T-helper 2 cell (primary cell): ENCODE measurements around the gene FREM1.

Experiments
- DNase-seq, 5 experiments: peaks; one replicate each; pipeline versions ENCODE4 v3.0.0 to v3.0.0-alpha.2; 2012 to 2022

FREM1 gene

DNA sequence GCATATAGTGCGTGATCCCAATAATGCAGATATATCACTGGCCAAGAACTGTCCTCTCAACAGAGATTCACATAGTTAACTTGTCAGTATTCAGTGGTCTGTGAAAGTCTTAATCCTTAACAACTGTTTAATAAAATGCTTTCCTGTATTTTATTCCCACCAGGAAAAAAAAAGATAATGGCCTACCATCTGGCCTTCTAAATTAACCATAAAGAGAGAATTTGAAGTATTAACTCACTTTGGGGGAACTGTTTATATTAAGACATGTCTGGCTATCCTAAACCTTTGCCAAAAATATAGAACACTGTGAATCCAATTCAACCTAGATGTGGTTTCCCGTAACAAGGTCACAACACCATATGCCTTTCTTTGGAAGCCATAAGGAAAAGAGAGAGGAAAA is 818 bp upstream of the FREM1 start:
- no peak for DNase-seq

DNA sequence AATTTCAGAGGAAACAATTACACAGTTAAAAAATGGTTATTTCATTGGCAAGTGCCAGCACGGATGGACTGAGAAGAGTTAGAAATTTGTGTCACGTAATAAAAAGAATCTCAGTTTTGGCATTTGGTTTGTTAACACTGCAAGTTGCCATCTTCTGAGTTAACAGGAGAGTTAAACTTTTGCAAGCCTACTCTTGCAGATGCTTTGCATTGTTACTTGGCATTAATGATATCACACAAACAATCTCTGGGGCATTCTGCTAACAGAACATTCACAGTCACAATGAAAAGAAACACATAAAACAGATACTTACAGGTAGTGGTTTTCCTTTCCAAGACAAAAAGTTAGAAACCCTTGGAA is 647 bp downstream of the FREM1 start:
- DNase-seq = no peak

DNA sequence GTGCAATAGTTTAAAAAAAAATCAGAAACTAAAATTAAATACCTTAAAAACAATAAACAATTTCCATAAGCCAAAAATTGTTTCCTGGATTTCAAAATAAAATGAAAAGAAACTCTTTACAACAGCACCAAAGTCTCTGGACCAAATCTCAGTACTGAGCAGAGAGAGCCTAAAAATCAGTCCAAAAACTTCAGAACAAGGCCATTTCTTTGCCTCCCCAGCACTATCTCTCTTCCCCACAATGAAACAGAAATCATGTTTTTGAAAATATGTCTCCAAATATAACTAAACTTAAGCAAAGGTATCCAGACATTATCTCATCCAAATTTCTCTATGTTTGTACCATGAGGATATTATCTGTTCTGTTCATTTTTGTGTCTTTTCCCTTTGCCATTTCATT is 1.0 kb downstream of the FREM1 start:
- no peak for DNase-seq

DNA sequence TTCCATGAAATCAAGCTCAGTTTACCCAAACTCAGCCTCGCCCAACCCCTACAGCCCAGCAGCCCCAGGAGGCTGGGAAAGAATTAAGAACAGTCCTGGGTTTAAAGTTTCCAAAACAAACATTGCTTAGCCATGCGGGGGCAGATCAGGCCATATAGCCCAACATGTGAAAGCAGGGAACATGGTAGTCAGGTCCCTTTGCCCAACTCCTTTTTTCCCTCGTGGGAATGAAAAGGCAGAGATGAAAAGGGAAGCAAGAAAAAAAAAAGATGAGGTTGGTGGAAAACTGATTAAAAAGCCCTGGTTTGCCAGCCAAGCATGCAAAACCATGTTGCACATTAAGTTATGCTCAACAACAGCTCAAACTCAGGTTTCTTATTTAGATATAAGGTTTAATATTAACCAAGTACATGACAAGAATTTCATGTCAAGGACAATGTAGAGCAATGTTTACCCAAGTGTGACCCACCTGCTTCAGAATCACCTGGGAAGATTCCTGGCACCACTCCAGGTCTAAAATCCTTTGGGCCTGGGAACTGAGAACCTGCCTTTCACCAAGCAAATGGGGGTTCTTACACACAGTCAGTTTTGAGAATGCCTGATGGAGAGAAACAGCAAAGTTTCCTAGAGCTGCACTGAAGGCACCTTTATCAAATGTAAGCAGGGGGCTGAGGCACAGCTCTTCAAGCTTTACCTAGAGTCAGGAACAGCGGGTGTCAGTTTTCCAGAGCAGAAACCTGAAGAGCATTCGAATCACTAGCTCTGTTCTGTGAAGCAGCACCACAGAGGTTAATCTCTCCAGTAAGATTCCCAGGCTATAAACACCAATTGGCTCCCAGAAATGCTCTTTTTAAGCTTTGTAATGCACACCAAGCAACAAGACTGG is 1.7 kb downstream of the FREM1 start:
- no peak for DNase-seq

DNA sequence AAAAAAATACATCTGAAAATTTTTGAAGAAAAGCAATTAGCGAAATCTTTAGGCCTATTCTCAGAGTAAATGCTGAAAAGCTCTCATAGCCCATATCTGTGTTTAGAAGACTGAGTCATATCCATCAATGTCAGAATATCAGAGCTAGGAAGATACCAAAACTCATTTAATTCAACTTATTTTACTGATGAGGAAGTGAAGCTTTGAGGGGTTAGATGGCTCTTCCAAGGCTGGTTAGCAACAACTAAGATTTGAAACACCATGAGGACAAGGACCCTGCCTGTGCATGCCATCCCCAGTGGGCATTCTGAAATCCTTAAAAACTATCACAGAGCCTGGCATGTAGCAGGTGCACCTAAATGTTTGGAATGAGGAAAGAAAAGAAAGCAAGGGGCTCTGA is 2.5 kb downstream of the FREM1 start:
- no peak for DNase-seq

DNA sequence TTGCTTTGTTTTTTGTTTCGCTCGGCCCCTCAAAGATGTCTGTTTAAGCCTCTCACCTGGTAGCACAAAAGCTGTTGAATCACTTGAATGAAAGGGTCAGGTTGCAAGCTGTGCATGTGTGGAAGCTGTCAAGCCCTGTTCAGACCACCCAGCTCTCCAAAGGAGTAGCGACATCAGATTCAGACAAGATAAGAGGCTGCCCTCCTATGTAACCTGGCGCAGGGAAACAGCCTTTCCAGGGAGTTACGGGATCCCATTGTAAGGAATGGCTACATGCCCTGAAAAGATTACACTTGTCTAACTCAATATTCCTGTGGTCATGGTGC is 2.9 kb downstream of the FREM1 start:
- no peak for DNase-seq

DNA sequence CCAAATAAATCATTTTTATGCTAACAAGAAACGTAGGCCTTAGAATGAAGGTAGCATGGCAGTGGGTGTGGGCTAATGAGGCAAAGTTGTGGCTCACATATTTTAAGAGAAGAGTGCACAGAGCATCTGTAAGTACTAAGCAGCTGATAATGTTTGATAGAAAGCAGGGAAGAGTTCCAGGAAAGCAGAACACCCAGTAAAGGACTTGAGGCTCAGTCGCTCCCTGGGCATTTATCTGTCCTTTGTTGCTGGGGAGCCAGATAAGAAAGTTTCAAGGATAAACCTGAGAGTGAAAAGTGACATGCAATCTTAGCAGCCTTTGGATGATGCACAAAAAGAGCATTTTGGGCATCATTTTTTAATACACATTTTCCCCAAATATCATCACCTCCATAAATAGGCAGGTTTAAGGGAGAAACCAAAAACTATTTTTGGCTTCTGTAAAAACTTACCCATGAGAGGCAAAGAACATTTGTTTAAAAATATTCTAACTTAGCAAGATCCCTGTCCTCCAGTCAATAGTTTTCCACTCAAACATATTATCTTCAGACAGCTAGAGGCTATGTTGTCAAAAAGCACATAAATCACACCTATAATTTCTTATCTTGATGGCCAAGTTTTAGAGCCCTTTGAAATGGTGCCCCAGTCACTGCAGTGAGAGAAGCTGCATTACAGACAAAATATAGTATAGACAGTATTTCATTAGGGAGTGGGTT is 3.4 kb downstream of the FREM1 start:
- no peak for DNase-seq

DNA sequence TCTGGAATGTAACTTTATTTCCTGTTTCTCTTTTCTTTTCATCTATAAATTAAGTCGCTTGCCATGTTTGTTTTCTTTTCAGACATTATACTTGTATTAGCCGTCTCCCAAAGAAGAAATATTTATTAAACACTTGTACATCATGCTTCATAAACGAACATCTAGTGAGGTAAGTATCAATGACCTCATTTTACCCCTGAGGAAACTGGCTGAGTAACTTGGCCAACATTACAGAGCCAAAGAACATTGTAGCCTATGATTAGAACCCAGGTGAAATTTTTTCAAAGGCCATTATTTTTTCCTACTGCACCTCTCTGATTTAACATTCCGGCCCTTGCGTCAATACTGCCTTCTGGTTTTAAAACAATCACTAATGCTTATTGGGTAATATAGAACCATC is 4.2 kb downstream of the FREM1 start:
- DNase-seq = no peak

DNA sequence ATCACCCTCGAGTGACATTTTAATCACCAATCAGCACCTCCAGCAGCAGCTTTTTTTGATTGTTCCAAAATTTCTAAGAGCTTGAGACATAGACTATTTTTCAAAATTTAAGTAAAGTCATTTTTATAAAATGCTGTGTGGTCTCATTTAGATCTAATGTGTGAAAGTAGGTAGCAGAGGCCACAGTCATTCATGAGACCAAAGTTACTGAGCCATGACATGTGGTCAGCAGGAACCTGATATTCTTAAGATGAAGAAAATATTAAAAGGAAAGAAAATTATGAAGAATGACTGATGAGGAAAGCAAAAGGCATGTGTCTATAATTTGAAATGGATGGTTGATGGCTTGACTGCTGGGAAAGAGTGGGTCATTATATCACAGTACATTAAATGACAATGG is 7.2 kb downstream of the FREM1 start:
- no peak for DNase-seq

DNA sequence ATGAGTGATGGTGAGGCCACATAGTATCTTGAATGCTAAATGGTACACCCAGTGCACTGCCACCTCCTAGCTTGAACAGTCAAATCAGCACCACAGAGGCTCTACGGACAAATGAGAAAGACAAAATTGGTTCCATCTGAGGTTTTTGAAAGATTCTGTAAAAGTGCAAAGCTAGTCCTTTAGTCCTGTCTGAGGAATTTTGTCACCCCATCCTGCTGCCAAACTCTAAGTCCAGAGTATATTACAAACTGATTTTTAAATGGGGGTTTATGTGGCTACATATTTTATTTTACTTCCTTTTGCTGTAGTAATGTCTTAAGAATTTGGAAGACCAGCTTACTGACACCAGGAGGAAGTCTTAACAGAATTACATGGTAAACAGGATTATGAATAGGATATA is 7.7 kb downstream of the FREM1 start:
- no peak for DNase-seq

DNA sequence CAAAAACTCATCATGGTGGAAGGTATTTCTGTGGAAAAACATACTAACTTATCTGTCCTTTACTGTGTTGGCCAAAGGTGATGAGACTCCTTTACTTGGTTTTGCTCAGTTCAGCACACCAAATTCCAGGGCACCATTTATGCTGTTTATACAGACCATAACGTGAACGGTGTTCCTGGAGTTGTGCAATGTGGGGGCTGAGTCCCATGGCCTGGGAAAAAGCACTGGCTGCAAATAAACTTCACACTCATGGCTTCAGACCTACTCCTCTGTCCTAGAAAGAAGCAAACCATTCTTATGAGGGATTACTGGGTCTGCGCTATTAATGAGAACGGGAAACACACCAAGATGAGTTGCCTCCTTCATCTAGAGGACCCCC is 10.4 kb downstream of the FREM1 start:
- DNase-seq = no peak

DNA sequence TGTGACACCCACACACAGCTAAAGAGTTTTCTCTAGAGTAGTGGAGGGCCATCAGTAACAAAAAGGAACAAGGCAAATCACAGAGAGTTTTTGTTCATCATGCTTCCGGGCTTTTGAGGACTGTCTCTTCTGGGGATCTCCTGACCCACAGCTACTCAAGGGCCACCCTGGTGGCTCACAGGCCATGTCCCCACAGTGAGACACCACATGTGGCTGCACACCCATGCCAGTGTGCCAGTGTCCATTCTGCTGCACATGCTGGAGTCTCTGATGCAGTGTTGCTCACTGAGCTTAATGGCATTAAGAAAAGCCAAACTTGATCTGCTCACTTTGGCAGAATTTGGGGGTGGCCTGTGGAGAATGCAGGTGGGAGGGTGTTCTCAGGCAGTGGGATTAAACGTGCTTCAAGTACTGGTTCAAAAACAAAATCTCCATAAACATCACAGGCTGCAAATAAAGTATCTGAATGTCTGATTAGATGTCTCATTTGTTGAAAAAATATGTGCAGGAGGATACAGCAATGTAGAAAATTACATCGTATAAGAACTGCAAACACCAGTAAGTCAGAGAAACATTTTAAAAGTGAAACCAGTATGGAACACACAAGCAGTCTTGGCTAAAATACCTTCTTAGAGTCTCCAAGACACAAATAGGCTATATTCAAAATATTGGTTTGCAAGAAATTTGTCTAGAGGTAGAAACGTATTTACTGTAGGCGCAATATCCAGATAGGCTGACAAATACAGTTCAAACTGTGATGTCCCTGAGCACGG is 11.0 kb downstream of the FREM1 start:
- no peak for DNase-seq

DNA sequence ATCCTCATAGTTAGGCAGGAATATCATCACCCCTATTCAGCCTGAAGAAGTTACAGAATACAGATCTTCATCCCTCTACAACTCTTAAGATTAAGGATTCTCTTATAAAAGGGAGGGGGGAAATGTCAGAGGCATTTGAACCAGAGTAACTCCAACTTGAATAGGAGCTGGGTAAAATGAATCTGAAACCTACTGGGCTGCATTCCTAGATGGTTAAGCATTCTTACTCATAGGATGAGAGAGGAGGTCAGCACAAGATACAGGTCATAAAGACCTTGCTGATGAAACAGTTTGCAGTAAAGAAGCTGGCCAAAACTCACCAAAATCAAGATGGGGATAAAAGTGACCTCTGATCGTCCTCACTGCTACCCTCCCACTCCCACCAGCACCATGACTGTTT is 14.4 kb downstream of the FREM1 start:
- no peak for DNase-seq

DNA sequence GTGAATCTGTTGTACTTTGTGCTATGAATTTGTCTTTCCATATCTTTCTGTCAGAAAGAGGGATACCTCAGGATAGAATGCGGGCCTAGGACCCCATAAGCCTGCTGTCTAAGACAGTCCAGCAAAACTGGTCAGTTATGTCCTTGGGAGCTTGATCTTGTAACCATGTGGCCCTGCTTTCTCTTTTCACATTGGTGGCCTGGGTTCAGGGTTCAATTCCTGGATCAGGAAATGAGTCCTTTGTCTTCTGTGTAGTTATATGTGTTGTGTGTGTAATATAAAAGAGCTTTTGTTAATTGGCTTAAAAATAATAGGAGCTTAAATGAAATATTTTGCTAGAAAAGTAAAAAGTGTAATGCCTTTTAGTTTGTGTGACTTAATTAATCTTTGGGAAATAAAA is 16.9 kb downstream of the FREM1 start:
- no peak for DNase-seq

DNA sequence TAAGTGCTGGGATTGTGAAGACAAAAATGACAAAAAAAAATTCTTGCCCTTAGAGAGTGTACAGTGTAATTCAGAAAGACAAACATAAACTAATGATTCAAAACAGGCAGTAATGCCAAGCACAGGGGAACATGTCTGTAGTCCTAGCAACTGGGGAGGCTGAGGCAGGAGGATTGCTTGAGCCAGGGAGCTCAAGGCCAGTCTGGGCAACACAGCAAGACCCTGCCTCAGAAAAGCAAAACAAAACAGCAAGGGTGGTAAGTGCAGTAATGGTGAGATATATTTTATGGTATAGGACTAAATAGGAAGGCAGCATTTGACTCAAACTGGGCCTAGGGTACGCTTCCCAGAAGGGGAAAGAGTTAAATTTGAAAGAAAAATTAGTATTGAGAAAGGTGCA is 18.9 kb downstream of the FREM1 start:
- DNase-seq = no peak

DNA sequence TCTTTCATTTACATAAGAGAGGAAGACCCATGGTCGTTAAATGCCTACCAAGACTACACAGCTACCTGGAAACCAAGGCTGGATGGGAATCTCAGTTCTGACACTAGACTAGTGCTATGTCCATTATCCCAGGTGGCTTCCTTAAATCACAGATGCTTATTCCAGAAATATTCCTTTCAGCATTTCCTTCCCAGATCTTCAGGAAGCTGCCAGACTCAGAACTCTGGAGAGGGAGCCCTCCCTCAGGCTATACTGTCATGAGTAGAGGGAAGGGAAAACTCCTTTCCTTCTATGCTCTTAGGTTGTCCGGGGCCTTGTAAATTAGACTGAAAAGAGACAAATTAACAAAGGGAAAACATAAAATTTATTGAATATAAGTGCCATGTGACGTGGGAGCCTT is 20.8 kb downstream of the FREM1 start:
- DNase-seq = no peak

DNA sequence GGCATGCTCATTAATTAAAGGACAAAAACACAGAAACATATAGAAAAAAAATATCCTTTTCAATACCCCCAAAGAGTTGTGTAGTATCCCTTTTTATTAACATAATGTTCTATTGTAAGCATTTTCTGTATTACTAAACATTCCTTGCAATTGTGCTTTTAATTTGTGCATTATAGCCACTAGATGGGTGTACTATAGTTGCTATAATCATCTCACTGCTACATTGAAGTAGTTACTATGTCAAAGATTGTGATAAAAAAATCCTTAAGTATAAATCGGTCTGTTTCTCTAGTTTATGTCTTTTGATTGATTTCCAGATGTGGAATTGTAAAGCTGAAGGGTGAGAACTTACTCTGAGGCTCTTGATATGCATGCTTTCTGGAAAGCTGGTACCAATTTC is 21.4 kb downstream of the FREM1 start:
- no peak for DNase-seq

DNA sequence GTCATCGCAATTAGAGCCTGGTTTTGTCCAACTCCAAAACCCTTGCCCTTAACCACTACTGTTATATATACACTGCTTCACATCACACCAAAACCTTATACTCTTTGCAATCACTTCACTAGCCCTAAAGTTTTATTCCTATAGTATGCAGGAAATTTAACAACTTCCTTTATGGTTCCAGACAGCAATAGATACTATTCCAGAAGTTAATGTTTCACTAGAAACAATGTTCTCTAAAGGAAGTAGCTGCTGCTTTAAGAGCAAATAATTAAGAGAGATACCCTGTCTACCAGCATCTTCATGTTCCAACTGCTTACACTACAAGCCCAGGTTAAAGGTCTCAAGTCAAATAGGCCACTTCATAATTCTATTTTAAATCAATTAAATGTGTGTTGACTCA is 22.0 kb downstream of the FREM1 start:
- no peak for DNase-seq

DNA sequence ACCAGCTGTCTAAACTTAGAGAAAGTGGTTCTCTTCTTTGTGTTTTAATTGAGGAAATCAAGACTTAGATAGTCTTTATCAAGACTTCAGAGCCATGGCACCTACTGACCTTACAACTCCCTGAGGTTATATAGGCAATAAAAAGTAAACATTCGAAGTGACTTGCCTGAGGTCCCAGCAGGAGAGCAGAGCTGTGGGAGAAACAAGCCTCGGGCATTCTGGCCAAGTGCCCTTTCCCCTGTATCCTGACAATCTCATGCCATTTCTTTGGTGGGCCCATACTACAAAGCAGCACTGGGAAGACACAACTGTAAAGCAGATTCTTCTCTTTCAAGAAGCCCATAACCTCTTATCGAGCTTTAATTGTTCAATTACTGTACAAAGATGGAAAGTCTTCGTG is 23.1 kb downstream of the FREM1 start:
- no peak for DNase-seq

DNA sequence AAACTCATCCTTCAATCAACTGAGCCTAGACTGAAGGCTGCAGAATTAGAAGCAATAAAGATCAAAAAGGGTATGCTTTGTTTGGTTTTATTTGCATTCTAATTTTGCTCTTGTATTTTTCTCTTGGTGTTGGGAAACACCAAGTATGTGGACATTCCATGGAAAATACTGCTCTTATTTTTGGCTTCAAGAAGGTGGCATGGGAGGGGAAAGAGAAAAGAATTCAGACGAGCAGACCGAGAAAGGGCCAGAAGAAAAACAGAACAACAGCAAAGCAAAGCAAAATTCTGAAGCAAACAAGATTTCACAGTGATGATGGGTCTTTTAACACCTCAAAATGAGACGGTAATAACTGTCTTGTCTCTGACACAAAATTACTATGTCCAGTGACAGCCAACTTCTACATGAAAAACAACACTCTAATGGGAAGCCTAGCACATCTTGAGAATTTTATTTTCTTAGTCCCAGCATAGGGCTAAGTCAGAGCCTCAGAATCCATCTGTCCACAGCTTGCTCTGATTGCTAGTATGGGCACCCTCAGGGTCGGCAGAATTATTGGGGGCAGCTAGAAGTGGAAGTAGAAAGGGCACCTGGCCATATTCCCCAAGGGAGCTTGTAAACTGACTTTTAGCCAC is 26.8 kb downstream of the FREM1 start:
- DNase-seq = no peak

DNA sequence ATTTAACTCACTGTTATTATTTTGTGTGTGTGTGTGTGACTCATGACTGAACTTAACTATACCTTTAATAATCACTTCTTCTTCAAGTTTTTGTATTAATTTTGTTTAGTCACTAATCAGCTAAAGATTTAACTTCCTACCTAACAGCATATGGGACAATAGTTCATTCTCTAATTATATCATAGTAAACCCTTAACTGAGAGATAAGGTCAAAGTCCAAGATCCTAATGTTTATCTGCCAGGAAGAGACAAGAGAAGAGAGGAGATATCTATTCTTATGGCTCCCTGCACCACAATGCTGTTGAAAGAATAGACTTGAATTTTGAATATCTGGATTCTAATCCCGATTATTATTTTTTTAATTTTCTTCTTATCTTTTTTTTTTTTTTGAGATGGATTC is 28.1 kb downstream of the FREM1 start:
- no peak for DNase-seq

DNA sequence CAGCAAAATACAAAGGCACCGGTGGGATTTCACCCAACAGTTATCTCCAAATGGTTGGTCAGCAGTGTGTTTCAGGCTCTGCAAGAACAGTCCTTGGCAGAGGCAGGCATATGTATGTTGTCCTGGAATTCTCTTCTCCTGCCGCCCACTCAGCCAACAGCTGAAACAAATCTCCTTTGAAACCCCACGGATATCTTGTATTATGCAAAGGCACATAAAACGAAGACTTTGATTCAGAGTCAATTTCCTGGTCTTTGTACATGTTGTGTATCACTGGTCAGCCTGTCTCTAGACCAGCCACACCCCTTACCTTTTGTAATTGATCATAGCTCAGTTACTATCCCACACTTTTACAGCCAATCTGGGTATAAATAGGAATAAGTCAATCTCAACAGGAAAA is 29.2 kb downstream of the FREM1 start:
- DNase-seq = no peak

DNA sequence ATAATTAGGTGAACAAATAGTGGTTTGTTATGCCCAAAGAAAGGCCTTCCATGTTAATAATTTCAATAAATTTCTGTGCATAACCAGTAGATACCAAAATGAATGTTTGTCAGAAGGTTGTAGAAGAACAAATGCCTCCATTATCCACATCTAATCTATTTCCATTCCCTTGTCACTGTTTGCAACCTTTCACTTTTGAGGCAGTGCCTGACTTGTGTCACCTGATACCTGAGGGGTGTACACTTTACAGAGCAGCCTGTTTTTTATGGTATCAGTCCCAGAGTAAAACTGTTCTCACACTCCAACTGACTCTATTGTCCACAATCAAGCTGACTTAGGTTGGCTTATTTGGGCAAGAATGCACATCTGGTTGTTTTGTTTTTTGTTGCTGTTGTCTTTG is 40.1 kb downstream of the FREM1 start:
- no peak for DNase-seq

DNA sequence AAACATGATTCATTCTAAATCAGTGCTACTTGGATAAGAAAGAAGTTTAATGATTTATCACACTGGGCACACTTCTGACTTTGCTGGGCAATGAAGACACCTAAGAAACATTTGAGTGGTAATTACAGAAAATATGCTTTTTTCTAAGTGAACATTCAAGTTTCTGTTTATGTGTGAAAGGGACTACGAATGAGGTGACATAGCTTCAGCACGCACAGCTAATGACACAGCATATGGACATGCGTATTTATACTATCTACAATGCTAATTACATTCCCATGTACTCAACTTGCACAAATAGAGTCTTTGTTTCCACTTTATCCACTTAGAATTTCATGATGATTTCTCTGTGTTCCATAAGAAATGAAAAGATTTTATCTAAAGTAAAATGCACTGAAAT is 40.6 kb downstream of the FREM1 start:
- no peak for DNase-seq
